CD4-positive, alpha-beta T cell treated with Interleukin-21 for 1 hour (primary cell): ENCODE results near the gene WDHD1.
"Not testable (repeated sequence)": the region's sequence is repeated elsewhere in the genome, so short reads cannot be mapped to it uniquely, and the experiment has no call there.

Experiments
- DNase-seq: peaks from one replicate; pipeline ENCODE4 v3.0.0-alpha.2; 2020

WDHD1 gene, protein sequence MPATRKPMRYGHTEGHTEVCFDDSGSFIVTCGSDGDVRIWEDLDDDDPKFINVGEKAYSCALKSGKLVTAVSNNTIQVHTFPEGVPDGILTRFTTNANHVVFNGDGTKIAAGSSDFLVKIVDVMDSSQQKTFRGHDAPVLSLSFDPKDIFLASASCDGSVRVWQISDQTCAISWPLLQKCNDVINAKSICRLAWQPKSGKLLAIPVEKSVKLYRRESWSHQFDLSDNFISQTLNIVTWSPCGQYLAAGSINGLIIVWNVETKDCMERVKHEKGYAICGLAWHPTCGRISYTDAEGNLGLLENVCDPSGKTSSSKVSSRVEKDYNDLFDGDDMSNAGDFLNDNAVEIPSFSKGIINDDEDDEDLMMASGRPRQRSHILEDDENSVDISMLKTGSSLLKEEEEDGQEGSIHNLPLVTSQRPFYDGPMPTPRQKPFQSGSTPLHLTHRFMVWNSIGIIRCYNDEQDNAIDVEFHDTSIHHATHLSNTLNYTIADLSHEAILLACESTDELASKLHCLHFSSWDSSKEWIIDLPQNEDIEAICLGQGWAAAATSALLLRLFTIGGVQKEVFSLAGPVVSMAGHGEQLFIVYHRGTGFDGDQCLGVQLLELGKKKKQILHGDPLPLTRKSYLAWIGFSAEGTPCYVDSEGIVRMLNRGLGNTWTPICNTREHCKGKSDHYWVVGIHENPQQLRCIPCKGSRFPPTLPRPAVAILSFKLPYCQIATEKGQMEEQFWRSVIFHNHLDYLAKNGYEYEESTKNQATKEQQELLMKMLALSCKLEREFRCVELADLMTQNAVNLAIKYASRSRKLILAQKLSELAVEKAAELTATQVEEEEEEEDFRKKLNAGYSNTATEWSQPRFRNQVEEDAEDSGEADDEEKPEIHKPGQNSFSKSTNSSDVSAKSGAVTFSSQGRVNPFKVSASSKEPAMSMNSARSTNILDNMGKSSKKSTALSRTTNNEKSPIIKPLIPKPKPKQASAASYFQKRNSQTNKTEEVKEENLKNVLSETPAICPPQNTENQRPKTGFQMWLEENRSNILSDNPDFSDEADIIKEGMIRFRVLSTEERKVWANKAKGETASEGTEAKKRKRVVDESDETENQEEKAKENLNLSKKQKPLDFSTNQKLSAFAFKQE

DNA sequence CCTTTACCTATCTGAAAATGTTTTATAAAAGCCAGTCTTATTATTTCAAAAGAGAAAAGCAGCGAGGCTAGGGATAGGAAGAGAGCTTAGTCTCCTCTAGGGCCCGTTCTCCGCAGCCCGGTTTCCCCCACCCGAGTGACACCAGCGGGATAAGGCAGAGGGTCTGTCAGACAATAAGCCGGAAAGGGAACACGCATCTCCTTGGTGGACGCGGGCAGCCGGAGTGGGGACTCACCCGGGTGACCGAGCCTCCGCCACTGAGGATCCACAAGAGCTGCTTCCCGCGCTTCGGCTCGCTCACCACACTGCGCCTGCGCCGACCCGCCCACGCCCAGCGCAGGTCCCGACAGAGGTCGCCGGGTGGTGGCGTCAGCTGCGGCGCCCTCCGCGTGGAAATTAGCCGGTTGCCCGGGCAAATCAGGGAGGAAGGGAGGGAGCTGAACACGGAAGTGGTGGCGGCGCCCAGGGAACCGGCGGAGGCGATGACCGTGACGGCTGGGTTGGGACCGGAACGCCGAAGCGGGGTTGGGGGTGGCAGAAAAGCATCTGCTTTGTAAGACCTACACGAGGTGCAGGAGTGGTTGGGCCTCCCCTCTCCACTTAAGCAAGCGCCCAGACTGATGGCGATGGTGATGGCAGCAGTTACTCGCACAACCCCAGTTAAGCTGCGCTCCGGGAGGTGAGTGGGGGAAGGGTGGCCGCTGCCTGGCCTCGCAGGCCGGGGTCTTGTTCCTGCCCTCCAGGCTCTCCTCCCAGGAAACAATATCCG, at the start of gene WDHD1, which contains the start of gene SOCS4:
TSS of gene WDHD1 (minus strand) at position 307 of the 769 bp plus-strand sequence. CDS start 312 bp downstream, outside the sequence.
TSS of gene SOCS4 (plus strand) at position 444 of the 769 bp plus-strand sequence. CDS start 15,806 bp downstream, outside the sequence.
- peak; percentile 95 for DNase-seq

DNA sequence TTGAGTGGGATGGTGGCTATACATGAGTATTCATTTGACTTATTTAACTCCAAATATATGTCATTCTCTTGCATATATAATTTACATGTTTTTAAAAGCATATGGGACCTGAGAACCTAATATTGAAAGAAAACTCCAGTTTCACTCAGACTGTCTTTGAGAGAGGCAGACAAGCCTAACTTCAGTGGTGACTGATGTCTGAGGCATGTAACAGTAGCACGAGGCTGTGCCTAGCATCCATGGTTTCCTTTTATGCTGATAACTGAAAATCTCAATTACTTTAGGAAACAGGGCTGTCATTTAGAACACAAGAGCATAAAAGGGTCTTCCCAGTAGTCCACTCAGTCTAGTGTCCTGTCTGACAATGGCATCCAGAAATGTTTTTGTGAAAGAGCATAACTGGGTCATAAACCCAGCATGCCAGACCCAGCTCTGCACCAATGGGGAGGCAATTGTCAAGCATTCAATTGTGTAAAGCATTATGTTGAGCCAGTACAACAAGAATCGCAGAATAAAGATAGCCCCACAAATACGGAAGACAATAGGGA, 48.8 kb upstream of the WDHD1 start:
- no peak for DNase-seq

DNA sequence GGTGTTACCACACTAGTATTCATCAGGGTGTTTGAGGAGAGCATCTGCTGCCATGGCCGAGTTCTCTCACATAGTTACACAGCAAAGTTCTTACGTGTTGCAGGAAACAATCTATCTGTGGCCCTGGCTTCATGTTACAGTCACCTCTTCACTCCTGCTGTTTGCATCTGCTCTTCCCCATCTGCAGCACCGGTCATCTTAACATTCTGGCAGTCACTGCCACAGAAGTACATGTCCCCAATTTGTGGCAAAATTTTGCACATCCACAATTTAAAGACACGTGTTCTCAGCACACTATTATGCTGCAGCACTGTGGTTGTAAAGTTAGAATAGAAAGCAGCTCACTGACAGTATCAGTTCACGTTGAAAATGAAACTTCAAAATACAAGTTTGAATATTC, 47.8 kb upstream of the WDHD1 start:
- DNase-seq, result no peak

DNA sequence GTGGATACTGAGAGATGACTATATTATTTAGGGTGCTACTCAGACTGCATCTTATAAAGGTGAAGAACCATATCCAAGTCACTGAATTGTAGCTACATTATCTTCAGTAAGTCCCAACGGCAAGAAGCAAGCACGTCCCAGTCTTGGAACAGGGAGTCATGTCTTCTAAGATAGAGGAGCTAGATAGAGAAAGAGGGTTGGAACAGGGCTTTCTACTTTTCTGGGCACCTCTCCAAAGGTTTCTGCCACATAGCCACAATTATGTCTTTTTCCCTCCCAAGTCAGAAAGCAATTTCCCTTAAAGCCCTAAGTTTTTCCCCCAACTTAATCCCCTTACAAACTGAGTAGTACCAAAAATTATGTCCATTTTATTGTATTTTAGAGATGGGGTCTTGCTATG, 47.0 kb upstream of the WDHD1 start:
- no peak for DNase-seq

DNA sequence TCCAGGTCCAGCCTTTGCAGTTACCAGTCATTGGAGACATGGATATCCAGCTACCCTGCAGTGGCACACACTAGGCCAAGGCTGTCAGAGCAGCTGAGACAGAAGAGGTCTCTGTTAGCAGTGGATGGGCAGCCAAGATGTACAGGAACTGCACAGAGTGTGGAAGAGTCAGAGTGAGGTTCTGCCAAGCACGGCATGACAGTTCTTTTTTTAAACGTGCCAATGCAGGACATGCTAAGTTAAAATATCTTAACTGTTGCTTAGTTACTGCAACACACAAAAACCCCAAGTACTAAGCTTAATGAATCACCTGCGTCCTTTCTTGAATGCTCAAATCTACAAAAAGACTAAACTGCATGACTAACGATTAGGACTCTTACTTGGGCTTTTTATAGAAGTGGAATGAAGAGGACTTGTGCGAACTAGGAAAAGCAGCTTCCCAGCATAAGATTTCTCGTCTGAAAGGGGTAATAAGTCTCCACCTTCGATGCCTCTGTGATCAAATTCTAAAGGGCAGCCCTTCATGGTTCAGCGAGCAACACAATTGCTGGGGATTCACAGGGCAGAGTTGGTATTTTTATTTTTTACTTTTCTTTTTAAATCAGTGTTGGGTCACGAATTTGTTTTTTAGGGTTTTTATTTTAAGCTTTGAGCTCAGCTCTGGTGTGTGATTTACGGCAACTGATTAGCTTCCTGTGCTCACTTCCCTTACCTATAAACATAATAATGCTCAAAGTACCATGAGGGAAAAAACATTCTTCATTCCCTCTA, 45.2 kb upstream of the WDHD1 start:
- peak; percentile 45 for DNase-seq

DNA sequence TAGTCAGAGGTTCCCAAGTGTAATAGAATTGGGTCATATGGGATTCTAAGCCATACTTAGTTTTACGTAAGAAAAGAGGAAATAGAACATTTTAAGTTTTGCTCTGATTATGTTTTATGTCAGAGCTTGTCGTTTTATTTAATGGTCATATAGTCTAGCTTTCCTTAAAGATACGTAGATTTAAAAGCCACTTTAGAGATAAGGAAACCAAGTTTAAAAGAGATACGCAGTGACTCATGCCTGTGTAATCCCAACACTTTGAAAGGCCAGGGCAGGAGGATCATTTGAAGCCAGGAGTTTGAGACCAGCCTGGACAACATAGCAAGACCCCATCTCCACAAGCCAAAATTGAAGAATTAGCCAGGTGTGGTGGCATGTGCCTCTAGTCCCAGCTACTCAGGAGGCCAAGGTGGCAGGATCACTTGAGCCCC, 44.1 kb upstream of the WDHD1 start:
- DNase-seq, result no peak

DNA sequence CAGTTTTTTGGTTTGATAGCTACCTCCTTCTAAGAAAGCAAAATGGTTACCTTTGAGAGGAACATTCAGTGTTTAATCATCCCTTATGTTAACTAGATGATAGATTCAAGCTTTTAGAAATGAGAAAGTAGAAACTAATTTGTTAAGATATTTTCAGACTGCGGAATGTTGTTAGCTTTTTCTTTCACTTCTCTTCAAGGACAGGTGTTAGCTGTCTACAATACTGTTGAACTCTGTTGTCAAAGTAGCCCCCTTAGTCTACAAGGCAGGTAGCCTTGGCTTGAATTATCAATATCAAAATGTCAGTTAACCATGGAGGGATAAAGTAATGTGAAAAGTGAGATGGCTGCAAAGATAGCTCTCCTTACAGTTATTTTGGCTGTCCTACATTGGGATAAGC, 39.3 kb upstream of the WDHD1 start:
- no peak for DNase-seq

DNA sequence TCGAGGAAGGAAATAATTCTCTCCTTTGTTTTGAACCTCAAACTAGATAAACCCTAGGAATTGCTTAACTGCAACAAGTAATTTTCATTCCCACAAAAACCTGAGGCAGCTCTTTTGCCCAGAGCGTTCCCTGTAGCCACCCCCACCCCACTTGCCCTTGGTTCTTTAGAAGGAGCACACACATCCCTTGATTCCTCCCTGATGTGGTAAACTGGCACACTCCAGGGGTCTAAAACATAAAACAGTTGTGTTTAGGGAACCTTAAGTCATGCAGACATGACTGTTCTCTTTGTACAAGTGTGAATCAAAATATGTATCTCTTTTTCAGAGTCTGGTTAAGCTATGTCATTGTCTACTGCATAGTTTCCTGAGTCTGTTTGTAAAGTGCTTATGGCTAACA, 38.5 kb upstream of the WDHD1 start:
- DNase-seq, result no peak

DNA sequence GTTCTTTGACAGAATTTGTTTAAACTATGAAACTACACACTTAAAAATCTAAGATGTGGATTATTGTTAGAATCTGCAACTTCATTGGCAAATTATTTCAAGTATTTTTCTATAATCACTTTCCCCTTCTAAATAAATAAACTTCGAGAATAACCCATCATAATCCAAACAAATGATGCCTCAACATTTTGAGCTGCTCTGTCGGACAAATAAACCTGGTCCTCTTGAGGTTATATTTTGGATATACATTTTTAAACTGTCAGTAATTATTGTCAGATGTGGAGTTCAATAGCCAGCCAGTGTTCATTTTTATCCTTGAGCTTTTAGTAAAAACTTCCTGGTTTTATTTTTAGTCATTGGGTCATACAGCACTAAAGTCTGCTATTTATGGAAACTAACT, 38.0 kb upstream of the WDHD1 start:
- not testable (repeated sequence) for DNase-seq

DNA sequence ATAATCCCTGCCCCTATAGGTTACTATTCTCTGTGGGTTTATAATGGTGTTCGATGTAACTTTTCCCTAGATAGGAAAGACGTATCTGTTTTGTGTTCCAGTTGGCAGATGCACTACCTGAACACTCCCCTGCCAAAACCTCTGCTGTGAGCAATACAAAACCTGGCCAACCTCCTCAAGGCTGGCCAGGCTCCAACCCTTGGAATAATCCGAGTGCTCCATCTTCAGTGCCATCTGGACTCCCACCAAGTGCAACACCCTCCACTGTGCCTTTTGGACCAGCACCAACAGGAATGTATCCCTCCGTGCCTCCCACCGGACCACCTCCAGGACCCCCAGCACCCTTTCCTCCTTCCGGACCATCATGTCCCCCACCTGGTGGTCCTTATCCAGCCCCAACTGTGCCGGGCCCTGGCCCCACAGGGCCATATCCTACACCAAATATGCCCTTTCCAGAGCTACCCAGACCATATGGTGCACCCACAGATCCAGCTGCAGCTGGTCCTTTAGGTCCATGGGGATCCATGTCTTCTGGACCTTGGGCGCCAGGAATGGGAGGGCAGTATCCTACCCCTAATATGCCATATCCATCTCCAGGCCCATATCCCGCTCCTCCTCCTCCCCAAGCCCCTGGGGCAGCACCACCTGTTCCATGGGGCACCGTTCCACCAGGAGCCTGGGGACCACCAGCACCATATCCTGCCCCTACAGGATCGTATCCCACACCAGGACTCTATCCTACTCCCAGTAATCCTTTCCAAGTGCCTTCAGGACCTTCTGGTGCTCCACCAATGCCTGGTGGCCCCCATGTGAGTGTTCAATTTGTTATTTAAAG, 35.8 kb upstream of the WDHD1 start:
- no peak for DNase-seq

DNA sequence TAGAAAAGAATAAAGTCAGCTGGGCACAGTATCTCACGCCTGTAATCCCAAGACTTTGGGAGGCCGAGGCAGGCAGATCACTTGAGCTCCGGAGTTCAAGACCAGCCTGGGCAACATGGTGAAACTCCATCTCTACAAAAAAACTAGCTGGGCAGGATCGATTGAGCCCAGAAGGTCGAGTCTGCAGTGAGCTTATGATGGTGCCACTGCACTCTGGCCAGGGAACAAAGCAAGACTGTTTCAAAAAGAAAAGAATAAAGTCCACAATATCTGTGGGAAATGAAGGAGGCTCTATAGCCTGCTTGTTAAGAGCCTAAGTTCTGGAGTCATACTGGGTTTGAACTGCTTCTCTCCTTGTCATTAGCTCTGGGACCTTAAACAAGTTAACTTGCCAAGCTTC, 32.4 kb upstream of the WDHD1 start:
- DNase-seq, result no peak

DNA sequence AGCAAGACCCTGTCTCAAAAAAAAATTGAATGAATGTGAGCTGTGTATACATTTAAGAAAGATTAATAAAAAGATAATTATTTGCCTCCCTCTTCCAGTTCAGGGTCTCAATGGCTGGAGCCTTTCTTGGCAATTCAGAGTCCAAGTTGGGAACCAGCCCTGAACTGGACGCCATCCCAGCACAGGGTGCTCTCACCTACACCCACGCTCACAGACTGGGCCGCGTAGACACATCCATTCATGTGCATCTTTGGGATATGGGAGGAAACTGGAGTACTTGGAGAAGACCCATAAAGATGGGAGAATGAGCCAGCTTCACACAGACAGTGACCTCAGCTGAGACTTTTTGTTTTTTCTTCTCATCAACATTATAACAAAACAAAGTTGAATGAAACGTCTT, 31.0 kb upstream of the WDHD1 start:
- DNase-seq, result no peak

DNA sequence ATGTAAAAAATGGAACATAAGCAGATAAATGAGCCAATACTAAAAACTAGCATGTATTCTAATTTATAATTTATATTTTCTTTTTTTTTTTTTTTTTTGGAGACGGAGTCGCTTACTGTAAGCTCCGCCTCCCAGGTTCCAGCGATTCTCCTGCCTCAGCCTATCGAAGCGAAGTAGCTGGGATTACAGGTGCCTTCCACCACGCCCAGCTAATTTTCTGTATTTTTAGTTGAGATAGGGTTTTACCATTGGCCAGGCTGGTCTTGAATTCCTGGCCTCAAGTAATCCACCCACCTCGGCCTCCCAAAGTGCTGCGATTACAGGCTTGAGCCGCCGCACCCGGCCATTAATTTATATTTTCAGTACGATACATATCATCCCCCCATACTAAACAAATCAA, 27.2 kb upstream of the WDHD1 start:
- DNase-seq, result no peak

DNA sequence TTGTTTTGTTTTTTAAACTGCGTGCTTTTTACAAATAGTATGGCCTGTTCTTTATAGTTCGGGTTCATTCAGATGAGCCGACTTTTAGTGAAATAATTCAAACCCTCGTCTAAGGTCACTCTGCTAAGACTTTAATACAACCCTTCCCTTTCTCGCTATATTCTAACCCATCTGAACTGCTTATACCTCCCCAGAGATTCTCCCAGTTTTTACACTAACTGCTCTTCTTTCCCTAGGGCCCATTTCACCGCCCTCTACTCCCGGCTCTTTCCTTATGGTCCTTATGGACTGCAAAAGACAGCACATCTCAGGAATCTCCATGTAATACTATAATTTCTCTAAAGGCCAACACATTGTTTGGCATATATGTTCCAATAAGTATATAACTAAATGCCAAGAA, 26.6 kb upstream of the WDHD1 start:
- DNase-seq, result no peak

DNA sequence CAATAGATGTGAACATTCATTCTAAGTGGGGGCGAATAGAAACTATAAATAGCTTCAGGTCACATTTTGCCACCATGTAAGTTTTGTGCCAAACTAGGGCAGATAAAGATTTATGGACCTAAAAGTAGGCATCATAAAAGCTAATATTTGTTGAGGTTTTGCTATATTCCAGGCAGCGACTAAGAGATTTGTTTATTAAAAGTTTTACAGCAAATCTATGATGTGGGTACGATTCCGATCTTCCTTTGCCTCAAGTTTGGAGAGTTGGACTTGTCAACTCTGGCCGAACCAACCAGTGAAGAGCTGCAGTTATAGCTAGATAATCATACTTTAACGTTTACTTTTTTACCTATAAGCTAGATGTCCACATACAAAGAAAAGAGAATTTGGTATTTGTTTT, 26.1 kb upstream of the WDHD1 start:
- no peak for DNase-seq

DNA sequence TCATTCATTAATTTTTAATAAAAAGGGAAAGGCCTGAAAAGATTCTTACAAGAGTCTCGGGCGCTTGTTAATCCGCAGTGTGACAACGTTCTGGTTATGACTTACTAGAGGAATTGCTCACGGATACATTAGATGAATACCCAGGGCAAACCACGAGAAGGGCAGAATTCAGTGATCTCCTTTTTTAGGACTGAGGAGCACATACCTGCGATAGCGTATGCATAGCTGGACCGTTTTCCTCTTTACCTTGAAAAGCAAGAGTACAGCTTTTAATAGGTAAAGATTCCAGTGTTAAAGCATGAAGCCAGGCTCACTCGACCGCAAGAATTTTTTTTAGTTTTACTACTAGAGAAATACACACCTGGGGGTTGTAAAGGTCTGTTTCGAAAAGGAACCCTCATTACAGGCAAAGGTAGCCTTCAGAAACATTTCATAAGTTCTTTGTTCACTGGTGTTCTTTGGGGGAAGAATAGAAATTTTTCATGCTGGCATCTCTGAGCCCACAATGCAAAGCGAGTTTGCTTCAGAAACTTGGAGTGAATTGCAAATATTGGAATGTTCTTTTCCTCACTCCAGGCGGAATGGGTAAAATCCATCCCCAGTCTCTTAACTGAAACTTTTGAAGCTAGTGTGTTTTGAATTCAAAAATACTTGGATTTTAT, 25.5 kb upstream of the WDHD1 start:
- DNase-seq, result no peak

DNA sequence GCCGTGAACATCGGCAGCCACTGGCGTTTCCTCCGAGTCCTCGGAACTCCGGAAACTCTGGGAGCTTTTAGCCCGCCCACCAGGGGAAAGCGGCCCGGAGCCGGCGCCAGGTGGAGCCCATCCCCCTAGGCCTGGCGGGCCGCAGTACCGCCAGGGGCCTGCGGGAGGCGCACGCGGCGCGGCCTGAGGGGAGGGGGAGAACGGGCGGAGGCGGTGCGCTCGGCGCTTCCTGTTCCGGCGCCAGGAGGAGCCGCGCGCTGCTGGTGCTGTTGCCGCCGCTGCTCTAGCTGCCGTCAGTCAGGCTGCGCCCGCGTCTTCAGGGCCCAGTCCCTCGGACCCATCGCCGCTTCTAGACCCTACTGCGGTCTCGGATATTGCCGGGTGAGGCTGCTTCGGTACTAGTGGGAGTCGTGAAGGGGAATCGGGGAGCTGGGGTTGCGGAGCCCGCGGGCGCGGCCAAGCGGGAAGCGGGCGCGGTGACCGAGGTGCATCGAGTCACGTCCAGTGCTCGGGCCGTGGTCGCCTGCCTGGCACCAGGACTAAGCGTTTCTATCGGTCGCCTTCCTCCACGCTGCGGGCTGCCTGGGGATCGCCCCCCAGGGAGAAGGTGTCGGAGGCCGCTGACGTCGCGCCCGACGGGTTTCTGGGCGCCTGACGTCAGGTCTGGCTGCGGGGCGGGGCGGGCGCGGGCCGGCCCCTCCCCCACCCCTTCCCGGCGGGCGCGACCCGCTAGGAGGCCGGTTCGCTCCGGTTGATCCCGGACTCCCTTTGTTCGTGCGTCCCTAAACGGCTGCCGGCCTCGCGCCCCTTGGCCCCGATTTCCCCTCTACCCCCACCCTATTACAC, 24.7 kb upstream of the WDHD1 start, which contains the start of gene MAPK1IP1L:
TSS of gene MAPK1IP1L (plus strand) at position 225 of the 846 bp plus-strand sequence. CDS start 10,037 bp downstream, outside the sequence.
- DNase-seq, result peak; percentile 91

DNA sequence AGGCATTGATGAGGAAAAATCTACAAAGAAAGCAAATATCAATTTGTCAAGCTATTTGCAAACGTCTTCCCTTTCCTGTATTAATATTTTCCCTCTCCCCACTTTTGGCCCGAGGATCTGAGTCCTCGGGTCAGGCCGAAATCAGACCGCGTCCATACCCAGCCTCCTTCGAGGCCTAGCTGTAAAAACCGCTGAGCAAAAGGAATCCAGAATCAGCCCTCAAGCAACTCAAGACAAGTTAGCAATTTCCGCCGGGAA, 24.2 kb upstream of the WDHD1 start:
- DNase-seq, result no peak

DNA sequence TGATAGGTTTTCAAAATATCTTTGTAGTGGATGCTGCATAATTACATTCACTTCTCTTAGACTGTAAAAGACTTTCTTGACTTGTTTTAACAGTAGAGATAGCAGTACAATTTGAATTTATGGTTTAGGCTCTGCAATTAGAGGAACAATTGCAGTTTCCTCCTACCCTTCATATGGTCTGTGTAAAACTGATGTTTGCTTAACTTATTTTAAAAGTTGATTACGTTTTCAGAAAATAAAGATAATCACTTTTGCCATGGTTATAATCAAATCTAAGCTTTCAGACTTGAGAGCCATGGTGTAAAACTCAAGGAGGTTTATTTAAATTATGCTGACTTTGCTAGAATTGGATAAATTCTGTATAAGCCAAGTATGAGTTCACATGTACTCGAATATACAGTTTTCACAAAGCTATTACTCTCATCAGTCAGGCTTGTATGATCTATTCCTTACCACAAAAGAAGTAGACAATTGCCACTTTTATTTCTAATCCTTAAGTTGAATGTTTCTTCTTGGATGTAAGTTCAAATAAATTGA, 22.1 kb upstream of the WDHD1 start:
- DNase-seq, result no peak
